ENCODE results near the gene SUMF1. TPM values are rescaled to one million over a fixed set of nuclear protein-coding genes. Genes with fewer than 3 reads are reported as not detected.

Gene SUMF1
- total RNA-seq, 1 experiment from 2014 or later, result 26.6 TPM

DNA sequence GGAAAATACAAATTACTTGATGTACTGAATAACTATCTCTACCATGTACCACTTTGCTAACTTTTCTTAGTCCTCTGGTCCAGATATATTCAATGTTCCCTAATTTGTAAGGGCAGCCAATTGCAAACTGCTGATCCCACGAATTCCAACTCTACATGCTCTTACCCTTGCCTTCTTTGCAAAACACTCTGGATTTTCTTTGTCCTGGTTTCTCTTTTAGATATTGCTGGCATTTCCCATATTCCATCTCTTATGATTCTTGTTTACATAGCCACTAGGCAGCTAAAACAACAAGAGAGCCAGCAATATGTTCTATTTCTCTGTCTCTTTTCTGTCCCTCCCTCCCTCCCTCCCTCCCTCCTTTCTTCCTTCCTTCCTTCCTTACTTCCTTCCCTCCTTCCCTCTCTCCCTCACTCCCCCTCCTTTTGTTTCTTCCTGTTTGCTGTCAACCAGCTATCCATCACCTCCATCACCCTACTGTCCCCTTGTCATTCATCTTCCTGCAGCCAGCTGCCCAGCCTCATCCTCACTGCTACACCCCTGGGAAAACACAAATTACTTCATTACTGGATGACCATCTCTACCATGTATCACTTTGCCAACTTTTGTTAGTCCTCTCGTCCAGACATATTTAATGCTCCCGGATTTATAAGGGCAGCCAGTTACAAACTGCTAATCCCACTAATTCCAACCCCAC lies 130.1 kb downstream of the SUMF1 start:
- POLR2A ChIA-PET, result no interaction called here
- H3K4me2 ChIP-seq (ENCODE audit: low read length), result no peak overlapping the region
- no peaks in the 10 kb centered on the region for H3K4me1 ChIP-seq (ENCODE audit: control insufficient read depth in 1 of 2, insufficient read depth in 2 of 2, low read length in 2 of 2)
- CTCF ChIA-PET, result interaction anchor here (1.3 kb wide), 1 partner anchor 14 kb away, joined by 3 read pairs; no protein-coding TSS in a partner anchor
- RAD21 ChIA-PET (ENCODE audit: low non-redundant PET in 1 of 2, low total read pairs in 2 of 2, uncharacterized antibody in 2 of 2, unreplicated experiment in 2 of 2), result no interaction called here
- no peaks in the 10 kb centered on the region for H3K79me2 ChIP-seq (ENCODE audit: insufficient read depth, low read length)
- H3K9me3 ChIP-seq (ENCODE audit: control insufficient read depth in 1 of 2, insufficient read depth in 1 of 2, low read depth in 1 of 2, low read length in 2 of 2), result no peaks in the 10 kb centered on the region
- no peaks in the 10 kb centered on the region for H3K36me3 ChIP-seq (ENCODE audit: control insufficient read depth in 1 of 2, insufficient read depth in 2 of 2, low read length in 2 of 2)
- DNase-seq (ENCODE audit: low read depth, low spot score) (no peak), ATAC-seq (no peak)
- H3K27me3 ChIP-seq (ENCODE audit: insufficient read depth, low read length), result no peaks in the 10 kb centered on the region
- TF ChIP-seq FOSL1 (IDR thresholded peaks at IDR 0.05; ENCODE audit: low read depth) (no peak), RAD21 (IDR thresholded peaks at IDR 0.05; ENCODE audit: low read depth) (no peak)
- TF ChIP-seq, protein P1, sequence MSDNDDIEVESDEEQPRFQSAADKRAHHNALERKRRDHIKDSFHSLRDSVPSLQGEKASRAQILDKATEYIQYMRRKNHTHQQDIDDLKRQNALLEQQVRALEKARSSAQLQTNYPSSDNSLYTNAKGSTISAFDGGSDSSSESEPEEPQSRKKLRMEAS (IDR thresholded peaks at IDR 0.05), result no peak
- H3K9me2 ChIP-seq (ENCODE audit: insufficient read depth), result no peaks in the 10 kb centered on the region
- no peak overlapping the region for H3K4me3 ChIP-seq (replicated peaks in 1 of 2; ENCODE audit: low read depth in 1 of 2, low read length in 2 of 2)
- no peaks in the 10 kb centered on the region for H4K20me1 ChIP-seq (ENCODE audit: insufficient read depth)
- no TSS peak for BruUV-seq (replicated peaks)
- intact Hi-C loops (cut with micrococcal nuclease), result no loop called here
- no peak overlapping the region for H2AFZ ChIP-seq (ENCODE audit: low read depth, low read length, poor library complexity, severe bottlenecking)
- no peak overlapping the region for H3K27ac ChIP-seq (ENCODE audit: low read depth, low read length)
- no peak overlapping the region for H3K9ac ChIP-seq (ENCODE audit: low read length)

DNA sequence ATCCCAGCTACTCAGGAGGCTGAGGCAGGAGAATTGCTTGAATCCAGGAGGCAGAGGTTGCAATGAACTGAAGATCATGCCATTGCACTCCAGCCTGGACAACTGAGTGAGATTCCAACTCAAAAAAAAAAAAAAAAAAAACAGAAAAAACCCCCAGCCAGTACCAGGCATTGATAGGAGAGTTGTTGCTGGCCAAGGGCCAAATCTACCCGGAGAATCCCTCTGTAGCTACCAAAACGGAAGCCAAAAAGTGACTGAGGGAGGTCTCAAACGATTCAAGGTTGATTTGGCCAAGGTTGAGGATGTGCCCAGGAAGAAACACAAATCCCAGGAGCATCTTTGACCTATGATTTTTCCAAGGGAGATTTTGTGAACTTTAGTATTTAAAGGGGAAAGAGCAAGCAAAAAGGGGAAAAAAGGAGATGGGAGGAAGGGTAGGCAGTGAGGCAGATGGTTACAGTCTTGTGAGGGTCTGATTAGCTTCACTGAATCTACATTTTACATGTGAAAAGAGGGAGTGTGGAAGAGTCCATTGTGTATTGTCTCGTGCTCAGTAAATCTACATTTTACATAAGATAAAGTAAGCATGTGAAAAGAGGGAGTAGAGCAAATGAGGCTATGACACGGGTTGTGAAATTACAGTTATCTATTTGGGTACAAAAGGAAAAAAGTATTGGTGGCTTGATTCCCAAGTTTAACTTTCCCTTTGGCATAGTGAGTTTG lies 131.1 kb downstream of the SUMF1 start:
- ChIA-PET CTCF (interaction anchor here (1.3 kb wide), 1 partner anchor 15 kb away, joined by 3 read pairs; no protein-coding TSS in a partner anchor), POLR2A (no interaction called here), RAD21 (ENCODE audit: low non-redundant PET in 1 of 2, low total read pairs in 2 of 2, uncharacterized antibody in 2 of 2, unreplicated experiment in 2 of 2) (no interaction called here)
- Histone ChIP-seq H3K9me2 (ENCODE audit: insufficient read depth) (no peaks in the 10 kb centered on the region), H3K36me3 (ENCODE audit: control insufficient read depth in 1 of 2, insufficient read depth in 2 of 2, low read length in 2 of 2) (no peaks in the 10 kb centered on the region), H3K4me2 (ENCODE audit: low read length) (no peak overlapping the region), H3K9ac (ENCODE audit: low read length) (no peak overlapping the region), H4K20me1 (ENCODE audit: insufficient read depth) (no peaks in the 10 kb centered on the region), H3K9me3 (ENCODE audit: control insufficient read depth in 1 of 2, insufficient read depth in 1 of 2, low read depth in 1 of 2, low read length in 2 of 2) (no peaks in the 10 kb centered on the region), H3K4me1 (ENCODE audit: control insufficient read depth in 1 of 2, insufficient read depth in 2 of 2, low read length in 2 of 2) (no peaks in the 10 kb centered on the region), H3K27me3 (ENCODE audit: insufficient read depth, low read length) (no peaks in the 10 kb centered on the region), H3K79me2 (ENCODE audit: insufficient read depth, low read length) (no peaks in the 10 kb centered on the region), H3K27ac (ENCODE audit: low read depth, low read length) (no peak overlapping the region), H3K4me3 (replicated peaks in 1 of 2; ENCODE audit: low read depth in 1 of 2, low read length in 2 of 2) (no peak overlapping the region), H2AFZ (ENCODE audit: low read depth, low read length, poor library complexity, severe bottlenecking) (no peak overlapping the region)
- TF ChIP-seq, protein P2, sequence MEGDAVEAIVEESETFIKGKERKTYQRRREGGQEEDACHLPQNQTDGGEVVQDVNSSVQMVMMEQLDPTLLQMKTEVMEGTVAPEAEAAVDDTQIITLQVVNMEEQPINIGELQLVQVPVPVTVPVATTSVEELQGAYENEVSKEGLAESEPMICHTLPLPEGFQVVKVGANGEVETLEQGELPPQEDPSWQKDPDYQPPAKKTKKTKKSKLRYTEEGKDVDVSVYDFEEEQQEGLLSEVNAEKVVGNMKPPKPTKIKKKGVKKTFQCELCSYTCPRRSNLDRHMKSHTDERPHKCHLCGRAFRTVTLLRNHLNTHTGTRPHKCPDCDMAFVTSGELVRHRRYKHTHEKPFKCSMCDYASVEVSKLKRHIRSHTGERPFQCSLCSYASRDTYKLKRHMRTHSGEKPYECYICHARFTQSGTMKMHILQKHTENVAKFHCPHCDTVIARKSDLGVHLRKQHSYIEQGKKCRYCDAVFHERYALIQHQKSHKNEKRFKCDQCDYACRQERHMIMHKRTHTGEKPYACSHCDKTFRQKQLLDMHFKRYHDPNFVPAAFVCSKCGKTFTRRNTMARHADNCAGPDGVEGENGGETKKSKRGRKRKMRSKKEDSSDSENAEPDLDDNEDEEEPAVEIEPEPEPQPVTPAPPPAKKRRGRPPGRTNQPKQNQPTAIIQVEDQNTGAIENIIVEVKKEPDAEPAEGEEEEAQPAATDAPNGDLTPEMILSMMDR (IDR thresholded peaks at IDR 0.05 in 2 of 3, conservative IDR thresholded peaks at IDR 0.05 in 1 of 3; ENCODE audit: borderline replicate concordance in 1 of 3, insufficient read depth in 1 of 3, low read depth in 2 of 3, low read length in 2 of 3), result no peak
- TF ChIP-seq EGR1 (IDR thresholded peaks at IDR 0.05; ENCODE audit: low read depth) (no peak), SP1 (IDR thresholded peaks at IDR 0.05; ENCODE audit: low read depth) (no peak), RAD21 (IDR thresholded peaks at IDR 0.05; ENCODE audit: low read depth) (no peak)
- TF ChIP-seq, protein P3, sequence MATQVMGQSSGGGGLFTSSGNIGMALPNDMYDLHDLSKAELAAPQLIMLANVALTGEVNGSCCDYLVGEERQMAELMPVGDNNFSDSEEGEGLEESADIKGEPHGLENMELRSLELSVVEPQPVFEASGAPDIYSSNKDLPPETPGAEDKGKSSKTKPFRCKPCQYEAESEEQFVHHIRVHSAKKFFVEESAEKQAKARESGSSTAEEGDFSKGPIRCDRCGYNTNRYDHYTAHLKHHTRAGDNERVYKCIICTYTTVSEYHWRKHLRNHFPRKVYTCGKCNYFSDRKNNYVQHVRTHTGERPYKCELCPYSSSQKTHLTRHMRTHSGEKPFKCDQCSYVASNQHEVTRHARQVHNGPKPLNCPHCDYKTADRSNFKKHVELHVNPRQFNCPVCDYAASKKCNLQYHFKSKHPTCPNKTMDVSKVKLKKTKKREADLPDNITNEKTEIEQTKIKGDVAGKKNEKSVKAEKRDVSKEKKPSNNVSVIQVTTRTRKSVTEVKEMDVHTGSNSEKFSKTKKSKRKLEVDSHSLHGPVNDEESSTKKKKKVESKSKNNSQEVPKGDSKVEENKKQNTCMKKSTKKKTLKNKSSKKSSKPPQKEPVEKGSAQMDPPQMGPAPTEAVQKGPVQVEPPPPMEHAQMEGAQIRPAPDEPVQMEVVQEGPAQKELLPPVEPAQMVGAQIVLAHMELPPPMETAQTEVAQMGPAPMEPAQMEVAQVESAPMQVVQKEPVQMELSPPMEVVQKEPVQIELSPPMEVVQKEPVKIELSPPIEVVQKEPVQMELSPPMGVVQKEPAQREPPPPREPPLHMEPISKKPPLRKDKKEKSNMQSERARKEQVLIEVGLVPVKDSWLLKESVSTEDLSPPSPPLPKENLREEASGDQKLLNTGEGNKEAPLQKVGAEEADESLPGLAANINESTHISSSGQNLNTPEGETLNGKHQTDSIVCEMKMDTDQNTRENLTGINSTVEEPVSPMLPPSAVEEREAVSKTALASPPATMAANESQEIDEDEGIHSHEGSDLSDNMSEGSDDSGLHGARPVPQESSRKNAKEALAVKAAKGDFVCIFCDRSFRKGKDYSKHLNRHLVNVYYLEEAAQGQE (IDR thresholded peaks at IDR 0.05; ENCODE audit: low read depth), result no peak
- no TSS peak for BruUV-seq (replicated peaks)
- no peak for ATAC-seq
- intact Hi-C loops (cut with micrococcal nuclease), result no loop called here
- no peak for DNase-seq (ENCODE audit: low read depth, low spot score)
